ENCODE measurements around the gene KAZN.

The KAZN gene

DNA sequence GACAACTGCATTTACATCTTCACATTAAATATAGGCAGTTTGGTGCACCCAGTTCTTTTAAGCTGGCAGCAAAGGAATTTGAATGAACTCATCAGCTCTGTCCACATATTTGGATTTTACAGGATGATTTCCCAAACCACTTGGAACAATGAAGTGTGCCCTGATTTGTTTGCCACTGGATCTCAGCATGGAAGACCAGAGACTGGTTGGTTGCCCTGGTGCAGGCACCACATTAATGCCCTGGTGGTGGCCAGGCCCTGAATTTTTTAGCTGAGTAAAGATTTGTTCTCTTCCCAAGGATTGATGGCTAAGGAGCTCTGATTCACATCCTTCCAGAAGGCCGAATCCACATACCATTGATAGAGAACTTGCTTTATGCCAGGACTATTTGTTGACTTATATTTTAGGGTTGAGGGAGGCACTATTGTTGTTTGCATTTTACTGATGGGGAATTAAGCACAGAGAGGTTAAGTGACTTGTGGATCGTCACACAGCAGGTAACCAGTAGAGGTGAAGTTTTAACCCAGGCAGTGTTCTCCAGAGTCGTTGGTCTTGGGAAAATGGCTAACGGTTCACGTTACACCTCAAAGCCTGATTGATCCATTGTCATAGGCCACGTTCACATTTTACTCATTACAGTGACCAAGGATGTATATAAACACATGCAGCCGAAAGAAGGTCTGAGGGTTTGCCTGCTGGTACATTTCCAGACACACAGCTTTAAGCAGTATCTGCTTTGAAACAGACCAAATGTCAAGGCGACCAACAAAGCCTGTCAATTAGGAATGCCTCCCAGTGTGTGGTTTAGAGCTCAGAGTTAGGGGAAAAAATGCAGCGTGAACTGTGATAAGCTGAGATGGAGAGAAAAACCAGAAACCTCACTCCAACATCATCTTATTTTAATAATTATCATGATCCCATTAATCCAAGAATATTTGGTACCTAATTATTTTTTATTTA lies 50.7 kb downstream of the KAZN start:
- no peak for DNase-seq

DNA sequence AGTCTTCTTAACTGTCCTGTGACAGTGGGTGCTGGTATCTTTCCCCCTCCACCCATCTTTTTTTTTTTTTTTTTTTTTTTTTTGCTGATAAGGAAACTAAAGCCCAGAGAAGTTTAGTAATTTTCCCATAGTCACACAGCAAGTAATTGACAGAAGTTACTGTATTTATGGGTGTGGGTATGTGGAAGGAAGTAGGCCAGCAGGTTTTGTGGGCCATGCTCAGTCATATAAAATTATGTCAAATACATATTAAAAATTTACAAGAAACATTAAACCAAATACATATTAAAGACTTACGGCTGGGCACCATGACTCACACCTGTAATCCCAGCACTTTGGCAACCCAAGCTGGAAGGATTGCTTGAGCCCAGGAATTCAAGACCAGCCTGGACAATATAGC lies 51.5 kb downstream of the KAZN start:
- DNase-seq = no peak

DNA sequence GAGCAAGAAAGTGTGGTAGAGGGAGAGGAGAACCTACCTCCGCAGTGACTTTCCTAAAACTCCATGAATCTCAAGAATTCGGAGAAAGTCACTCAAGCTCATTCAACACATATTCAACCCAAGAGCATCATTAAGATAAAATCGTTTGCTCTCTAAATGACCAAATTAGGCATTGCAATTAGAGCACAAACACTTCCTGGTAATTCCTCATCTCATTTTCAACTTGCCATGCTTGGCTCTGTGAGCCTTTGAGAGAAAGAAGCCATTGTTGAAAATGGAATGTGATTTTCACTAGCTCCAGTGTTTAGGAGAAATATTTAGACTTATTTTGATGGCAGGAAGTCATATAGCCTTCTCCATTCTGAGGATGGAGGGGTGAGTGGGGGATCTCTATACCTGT lies 52.5 kb downstream of the KAZN start:
- no peak for DNase-seq

DNA sequence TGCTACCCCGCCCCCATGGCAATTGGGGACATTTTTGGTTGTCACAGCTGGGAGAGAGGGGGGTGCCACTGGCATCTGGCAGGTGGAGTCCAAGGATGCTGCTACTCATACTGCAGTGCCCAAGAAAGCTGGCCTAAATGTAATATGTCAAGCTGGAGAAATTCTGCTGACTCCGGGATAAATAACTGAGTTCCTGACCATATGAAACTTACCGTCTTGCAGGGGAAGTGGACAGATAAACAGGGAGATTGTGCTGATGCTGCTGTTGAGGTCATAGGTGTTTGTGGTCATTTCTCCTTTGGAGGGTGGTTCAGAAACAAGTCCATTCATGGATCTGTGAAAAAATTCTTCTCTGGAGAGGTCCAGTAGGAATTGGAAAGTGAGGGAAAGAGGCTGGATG lies 54.4 kb downstream of the KAZN start:
- no peak for DNase-seq

DNA sequence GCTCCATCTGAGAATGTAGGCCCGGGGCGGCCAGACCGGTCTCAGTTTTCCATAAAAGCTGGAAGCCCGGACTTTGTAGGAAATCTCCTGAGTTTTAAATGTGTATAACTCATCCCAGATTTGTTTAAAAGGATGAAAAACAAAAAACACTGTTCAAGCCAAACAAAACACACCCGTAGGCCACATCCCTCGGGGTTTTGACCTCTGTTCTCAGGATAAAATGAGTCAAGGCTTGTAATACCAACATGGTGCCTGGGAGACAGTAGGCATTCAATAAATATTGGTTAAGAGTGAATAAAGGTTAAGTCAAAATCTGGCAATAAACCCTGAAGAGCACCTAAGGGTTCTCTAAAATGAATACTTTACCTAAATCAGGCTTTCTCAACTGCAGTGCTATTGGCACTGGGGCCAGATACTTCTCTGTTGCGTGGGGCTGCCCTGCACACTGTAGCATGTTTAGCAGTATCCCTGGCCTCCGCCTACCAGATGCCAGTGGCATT lies 55.0 kb downstream of the KAZN start:
- peak; percentile 8 for DNase-seq

DNA sequence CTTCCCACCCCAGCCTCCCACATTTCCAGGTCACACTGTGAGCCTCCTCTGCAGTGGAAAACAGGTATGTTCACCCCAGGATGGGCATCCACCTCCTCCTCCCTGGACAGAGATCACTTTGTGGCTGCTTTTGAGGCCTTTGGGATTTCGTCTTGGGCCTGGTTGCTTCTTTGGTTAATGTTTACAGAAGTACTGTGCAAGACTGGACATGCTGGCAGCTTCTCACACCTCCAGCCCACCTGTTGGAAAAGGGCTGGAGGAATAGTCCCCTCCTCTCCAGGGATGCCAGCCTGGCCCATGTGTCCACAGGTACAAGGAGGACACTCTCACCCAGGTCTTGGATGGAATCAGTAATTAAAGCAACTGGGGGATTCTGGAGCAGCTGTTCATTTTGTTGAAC lies 56.1 kb downstream of the KAZN start:
- DNase-seq = no peak

DNA sequence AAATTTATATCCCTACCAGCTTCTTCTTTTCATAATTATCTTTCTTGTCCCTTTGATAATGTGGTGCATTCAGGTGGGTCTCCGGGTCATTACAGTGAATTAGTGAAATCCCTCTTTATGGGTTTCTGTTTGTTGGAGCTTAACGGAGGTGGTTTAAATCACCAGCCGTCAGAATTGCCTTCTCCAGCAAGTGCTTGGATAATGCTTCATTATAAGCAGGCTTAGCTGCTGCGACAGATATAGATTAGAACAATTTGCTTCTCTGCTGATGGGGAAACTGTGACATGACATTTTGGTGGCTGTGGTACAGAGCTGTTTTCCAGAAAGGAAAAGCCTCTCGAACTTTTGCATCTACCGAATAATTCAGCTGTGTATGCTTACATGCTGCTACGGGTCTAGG lies 56.9 kb downstream of the KAZN start:
- DNase-seq = no peak

DNA sequence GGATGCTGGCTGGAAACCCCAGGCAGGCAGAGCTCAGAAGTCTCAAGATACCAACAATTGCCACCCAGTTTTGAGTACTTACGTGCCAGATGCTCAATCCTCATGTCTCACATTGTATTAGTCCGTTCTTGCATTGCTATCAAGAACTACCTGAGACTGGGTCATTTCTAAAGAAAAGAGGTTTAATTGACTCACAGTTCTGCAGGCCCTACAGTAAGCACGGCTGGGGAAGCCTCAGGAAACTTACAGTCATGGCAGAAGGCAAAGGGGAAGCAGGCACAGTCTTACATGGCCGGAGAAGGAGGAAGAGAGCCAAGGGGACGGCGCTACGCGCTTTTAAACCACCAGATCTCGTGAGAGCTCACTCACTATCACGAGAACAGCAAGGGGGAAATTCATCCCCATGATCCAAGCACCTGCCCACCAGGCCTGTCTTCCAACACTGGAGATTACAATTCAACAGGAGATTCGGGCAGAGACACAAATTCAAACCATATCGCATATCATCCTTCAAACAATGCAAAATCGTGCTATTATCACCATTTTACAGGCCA lies 58.0 kb downstream of the KAZN start:
- no peak for DNase-seq

DNA sequence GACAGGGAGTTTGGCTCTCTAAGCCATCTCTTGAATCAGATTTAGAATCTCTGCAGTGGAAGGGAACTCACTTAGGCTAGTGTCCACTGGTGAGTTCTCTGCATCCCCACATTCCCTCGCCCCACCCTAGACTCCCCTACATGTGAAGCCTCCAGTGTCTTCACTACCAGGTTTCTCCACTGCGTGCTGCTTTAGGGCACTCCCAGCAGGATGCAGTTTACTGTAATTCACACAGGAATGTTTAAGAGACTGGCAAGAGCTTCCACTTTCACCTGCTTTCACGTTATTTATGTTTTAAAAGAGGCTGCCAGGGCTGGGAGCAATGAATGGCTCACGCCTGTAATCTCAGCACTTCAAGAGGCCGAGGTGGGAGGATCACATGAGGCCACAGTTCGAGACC lies 60.2 kb downstream of the KAZN start:
- DNase-seq = no peak

DNA sequence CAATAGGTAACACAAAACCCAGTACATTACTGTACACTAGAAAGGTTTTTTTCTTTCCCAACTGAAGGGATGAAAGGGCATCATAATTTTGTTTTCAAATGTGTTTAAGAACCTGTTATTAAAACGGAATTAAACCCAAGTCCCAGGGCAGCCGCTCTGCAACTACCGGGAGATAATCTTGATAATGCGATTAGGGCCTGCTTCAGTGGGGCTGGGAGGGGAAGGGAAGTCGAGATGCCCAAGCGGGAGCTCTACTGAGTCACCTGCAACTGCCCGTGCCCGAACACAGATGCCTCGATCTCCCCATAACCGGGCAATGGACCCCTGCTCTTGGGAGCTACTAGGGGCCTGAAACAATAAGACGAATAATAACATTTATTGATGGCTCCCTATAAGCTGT lies 61.4 kb downstream of the KAZN start:
- no peak for DNase-seq

DNA sequence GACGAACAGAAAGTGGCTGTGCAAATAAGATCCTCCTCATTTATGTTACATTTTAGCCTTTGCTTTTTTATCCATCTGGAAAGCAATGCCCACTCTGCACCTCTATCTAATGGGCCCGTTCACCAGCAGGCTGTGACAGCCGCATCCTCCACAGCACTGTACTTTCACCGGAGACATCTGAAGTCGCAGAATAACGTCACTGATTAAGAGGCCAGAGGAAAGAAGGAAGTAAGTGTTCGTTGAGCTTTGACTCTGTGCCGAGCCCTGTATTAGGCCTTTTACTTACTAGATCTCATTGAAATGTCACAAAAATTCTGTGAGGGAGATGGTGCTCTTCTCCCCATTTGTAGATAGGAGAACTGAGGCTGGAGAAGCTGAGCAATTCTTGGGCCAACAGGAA lies 62.3 kb downstream of the KAZN start:
- DNase-seq = no peak

DNA sequence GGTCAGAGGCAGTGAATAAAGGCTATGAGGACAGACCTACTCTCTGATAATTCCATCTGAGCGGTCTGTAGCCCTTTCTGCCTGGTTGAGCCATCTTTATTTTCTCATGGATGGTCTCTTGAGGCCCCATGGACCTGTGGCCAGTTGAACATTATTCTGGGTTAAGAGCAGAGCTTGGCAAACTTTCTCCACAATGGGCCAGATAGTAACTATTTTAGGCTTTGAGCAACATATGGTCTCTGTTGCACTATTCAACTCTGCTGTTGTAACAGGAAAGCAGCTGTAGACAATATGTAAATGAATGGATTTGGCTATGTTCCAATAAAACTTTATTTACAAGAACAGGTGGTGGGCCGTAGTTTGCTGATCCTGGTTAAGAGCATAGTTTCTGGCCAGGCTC lies 62.7 kb downstream of the KAZN start:
- DNase-seq = no peak

DNA sequence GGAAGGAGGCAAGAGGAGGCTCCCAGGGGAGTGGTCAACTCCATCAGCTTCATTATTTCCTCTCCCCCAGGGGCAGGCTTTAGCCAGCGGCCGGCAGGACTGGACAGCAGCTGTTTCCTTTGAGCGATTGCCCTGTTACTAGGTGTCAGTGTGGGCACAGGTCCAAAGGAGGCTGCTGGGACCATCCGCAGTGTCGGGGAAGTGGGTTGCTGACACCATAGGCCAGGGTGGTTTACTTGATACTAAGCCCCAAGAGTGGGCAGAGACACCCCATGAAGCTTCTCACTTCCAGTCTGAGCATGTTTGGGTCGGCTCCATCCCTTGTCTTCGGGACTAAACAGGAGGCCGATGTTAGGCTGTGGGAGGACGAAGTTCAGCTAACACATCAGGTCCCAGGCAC lies 63.6 kb downstream of the KAZN start:
- no peak for DNase-seq

DNA sequence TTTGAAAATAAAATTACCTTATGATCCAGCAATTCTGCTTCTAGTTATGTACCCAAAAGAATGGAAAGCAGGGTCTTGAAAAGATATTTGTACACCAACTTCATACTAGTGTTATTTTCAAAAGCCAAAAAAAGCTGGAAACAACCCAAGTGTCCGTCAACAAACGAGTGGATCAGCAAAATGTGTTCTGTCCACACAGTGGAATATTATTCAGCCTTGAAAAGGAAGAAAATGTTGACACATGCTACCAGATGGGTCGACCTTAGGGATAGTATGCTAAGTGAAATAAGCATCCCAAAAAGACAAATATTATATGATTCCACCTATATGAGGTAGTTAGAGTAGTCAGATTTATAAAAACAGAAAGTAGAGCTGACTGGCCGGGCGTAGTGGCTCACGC lies 65.3 kb downstream of the KAZN start:
- no peak for DNase-seq

DNA sequence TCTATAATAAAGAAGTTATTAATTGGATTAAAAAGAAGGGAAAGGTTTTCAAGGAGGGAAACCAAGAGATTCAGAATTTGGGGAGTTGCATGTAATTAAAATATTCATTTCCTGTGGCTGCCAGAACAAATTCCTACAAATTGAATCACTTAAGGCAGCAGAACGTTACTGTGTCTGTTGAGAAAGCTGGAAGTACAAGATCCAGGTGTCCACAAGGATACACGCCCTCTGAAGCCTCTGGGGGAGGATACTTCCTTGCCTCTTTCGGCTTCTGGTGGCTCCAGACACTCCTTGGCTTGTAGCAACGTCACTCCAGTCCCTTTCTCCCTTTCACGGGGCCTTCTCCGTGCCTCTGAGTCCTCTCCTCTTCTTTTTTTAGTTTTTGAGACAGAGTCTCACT lies 67.9 kb downstream of the KAZN start:
- DNase-seq = no peak

DNA sequence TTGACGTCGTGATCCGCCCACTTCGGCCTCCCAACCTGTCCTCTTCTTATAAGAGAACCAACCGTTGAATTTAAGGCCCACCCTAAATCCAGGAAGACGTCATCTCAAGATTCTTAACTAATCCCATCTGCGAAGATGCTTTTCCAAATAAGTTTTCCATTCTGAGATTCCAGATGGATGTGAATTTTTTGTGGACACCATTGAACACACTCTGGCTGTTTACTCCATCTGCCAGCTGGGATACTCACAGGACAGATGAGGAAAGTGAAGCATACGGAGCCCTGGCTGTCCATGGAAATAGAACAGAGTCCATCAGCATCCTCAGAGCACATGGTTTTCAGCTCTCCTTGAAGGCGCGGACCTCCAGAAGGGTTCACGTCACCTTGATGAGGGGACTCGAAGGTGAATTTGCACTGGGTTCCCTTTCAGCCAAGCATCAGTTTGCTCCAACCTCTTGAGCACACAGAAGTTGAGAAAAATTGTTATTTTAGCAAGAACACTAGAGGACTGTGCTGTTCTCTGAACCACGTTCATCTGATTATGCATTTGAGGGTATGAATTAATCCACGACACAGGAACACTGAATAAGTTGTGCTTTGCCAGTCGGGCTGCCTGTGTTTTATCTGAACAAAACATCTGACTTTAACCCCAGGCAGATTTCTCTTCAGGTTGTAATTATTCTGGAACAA lies 68.6 kb downstream of the KAZN start:
- DNase-seq = no peak

DNA sequence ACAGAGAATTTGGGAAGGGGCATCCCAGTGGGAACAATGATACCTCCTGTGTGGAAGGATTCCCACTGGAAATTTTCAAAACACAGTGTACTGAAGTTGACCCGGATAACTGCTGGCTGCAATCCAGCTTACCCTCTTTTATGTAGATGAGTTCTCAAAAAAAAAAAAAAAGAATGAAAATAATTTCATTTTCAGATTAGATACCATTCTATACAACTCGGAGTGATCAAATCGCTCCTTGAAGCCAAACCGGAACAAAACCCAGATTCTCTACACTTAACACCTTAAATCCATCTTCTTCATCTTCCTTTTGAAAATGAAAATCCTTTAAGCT lies 69.1 kb downstream of the KAZN start:
- no peak for DNase-seq

DNA sequence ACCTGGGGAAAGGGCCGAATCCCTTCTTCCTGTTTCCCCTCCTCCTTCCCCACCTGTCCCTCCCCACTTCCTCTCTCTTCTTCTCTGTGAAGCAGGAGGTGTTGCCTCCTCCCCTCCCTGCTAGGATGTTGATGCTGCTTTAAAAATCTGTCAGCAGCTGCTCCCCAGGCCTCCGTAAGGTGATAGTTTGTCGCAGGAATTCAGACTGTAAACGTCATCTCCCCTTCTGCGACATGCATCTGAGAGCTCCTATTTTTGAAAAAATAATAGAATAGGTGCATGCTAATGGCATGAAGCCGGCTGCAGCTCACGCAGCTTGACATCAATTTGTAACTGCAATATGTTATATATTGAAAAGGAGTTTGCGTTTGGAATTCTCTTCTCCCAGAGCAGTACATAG lies 70.1 kb downstream of the KAZN start:
- DNase-seq = no peak

DNA sequence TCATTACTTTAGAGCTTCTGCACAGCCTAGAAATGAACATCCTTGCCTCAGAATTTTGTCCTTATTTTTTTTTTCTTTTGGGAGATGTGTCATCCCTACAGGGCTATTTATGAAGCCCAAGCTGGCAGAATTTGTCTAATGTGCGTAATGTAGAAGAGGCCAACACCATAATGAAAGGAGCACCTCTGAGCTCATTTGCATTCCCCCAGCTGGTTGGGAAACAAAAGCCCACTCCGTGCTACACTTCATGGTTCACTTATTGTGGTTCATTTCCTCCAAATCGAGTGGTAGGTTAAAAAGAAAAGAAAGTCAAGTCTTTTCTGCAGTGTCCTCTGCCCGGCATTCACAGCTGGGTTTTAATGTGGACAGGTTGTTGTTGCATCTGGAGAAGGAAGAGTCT lies 73.5 kb downstream of the KAZN start:
- no peak for DNase-seq

DNA sequence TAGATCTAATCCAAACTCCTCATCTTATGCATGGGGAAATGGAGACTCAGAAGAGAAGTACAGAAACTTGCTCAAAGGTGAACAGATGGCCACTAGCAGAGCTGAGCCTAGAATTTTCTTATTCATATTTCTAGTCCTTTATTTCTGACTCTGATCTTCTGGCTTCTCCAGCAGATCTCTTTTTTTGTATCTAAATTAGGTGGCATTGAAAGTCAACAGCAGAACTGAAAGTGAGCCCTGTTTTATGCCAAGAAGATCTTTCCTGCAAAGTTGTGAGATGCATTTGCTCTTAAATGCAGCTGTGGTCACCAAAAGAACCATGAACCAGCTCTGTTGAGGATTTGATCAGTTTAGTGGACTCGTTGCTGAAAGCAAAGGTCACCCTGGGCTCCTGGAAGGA lies 75.5 kb downstream of the KAZN start:
- DNase-seq = no peak

DNA sequence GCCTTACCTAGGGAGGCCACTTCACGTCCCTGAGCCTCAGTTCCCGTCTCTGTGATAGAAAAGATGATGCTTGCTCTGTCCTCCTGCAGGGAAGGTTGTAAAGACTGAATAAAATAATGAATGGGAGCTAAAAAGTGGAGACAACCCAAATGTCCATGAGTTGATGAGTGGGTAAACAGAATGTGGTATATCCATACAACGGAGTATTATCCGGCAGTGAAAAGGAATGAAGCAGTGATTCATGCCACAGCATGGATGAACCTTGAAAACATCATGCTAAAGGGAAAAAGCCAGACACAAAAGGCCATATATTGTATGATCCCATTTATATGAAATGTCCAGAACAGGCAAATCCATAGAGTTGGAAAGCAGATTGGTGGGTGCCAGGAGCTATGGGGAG lies 77.9 kb downstream of the KAZN start:
- no peak for DNase-seq

DNA sequence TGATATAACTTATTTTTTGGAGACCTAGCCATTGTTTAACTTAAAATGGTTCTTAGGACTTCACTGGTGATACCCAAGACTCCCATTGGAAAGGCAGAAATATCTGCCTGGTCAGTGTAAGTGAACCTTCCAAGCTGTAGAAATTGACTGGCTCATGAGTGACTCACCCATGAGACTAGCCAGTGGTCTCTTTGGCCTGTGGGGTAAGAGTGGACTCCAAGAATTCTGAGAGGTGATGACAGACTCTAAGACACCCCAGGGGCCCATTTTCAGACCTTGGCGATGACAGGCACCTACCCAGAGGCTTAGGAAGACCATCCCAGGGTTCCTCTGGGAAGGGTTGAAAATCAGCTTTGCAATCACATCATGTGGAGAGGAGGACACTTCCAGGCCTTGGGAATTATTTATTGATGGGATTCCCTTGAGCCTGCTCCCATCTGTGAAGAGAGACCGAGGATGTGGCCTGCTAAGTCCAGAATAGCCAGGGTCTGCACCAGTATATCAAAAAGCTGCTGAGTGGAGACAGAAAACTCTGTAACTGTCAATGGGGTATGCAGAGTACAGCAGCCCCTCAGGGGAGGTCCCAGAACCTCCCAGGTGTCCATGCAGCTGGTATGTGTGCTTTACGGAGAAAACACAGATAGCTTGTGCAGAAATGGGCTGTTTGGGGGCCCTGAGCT lies 78.9 kb downstream of the KAZN start:
- no peak for DNase-seq

DNA sequence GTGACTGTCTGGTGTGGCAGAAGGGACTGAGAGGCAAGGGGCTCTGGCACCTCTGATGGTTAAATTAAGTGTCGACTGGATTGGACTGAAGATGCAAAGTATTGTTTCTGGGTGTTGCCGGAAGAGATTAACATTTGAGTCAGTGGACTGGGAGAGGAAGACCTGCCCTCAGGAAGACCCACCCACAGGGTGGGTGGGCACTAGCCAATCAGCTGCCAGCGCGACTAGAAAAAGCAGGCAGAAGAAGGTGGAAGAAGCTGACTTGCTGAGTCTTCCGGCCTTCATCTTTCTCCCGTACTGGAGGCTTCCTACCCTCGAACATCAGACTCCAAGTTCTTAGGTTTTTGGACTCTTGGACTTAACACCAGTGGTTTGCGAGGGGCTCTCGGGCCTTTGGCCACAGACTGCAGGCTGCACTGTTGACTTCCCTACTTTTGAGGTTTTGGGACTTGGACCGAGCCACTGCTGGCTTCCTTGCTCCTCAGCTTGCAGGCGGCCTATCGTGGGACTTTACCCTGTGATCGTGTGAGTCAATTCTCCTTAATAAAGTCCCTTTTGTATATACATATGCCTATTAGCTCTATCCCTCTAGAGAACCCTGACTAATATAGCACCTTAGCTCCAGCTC lies 79.6 kb downstream of the KAZN start:
- no peak for DNase-seq
